ENCODE measurements around the gene COLEC12.

GRCh38 chr18:366466-367061, 133.9 kb downstream of the COLEC12 start:
- TF ChIP-seq CTCF (IDR thresholded peaks at IDR 0.05) (no peak), POLR2A (IDR thresholded peaks at IDR 0.05) (no peak), POLR2AphosphoS5 (IDR thresholded peaks at IDR 0.05) (no peak)
